ENCODE data around the gene ARHGEF10L. TPM values are rescaled to one million over a fixed set of nuclear protein-coding genes. Genes with fewer than 3 reads are reported as not detected.

Gene ARHGEF10L
- polyA plus RNA-seq, 2 donors, result 39.1 to 64.4 TPM

- Histone ChIP-seq H3K4me3 (ENCODE audit: low read depth in 1 of 2, low read length in 2 of 2) (no peak overlapping the region), H3K36me3 (ENCODE audit: control insufficient read depth in 2 of 2, insufficient read depth in 2 of 2, low read length in 1 of 2) (peaks cover 0 to 8% of the 10 kb centered on the region in 2 donors), H3K27ac (ENCODE audit: low read depth in 2 of 2, low read length in 1 of 2) (peak overlapping the region in 1 of 2 donors; percentile 18), H3K4me1 (ENCODE audit: control insufficient read depth in 2 of 2, insufficient read depth in 2 of 2, low read length in 1 of 2) (peaks cover 8 to 32% of the 10 kb centered on the region in 2 donors), H3K9me3 (ENCODE audit: control insufficient read depth in 2 of 2, insufficient read depth in 1 of 2, low read depth in 1 of 2, low read length in 1 of 2) (no peaks in the 10 kb centered on the region), H3K27me3 (ENCODE audit: control insufficient read depth in 1 of 2, insufficient read depth in 2 of 2, low read length in 2 of 2) (no peaks in the 10 kb centered on the region)
- 49 to 51% methylated on average over 6 to 10 of the region's 10 CpGs for WGBS, 2 donors
Measured at GRCh38 chr1:17573518-17574041, 34.1 kb downstream of the ARHGEF10L start.

- no peaks in the 10 kb centered on the region for H3K27me3 ChIP-seq (ENCODE audit: control insufficient read depth in 1 of 2, insufficient read depth in 2 of 2, low read length in 2 of 2)
- H3K9me3 ChIP-seq (ENCODE audit: control insufficient read depth in 2 of 2, insufficient read depth in 1 of 2, low read depth in 1 of 2, low read length in 1 of 2), result no peaks in the 10 kb centered on the region
- peak overlapping the region; percentile 41 to 75 for H3K27ac ChIP-seq (ENCODE audit: low read depth in 2 of 2, low read length in 1 of 2)
- WGBS, 2 donors, result 52 to 53% methylated on average over 11 of the region's 11 CpGs
- peaks cover 8 to 26% of the 10 kb centered on the region in 2 donors for H3K4me1 ChIP-seq (ENCODE audit: control insufficient read depth in 2 of 2, insufficient read depth in 2 of 2, low read length in 1 of 2)
- no peak overlapping the region for H3K4me3 ChIP-seq (ENCODE audit: low read depth in 1 of 2, low read length in 2 of 2)
- H3K36me3 ChIP-seq (ENCODE audit: control insufficient read depth in 2 of 2, insufficient read depth in 2 of 2, low read length in 1 of 2), result peaks cover 0 to 8% of the 10 kb centered on the region in 2 donors
Measured at GRCh38 chr1:17574516-17574915, 35.0 kb downstream of the ARHGEF10L start.

- H3K4me1 ChIP-seq (ENCODE audit: control insufficient read depth in 2 of 2, insufficient read depth in 2 of 2, low read length in 1 of 2), result peaks cover 8 to 25% of the 10 kb centered on the region in 2 donors
- H3K27me3 ChIP-seq (ENCODE audit: control insufficient read depth in 1 of 2, insufficient read depth in 2 of 2, low read length in 2 of 2), result no peaks in the 10 kb centered on the region
- H3K36me3 ChIP-seq (ENCODE audit: control insufficient read depth in 2 of 2, insufficient read depth in 2 of 2, low read length in 1 of 2), result peaks cover 0 to 11% of the 10 kb centered on the region in 2 donors
- H3K27ac ChIP-seq (ENCODE audit: low read depth in 2 of 2, low read length in 1 of 2), result peak overlapping the region; percentile 41 to 75
- 61 to 73% methylated on average over 15 of the region's 15 CpGs for WGBS, 2 donors
- no peak overlapping the region for H3K4me3 ChIP-seq (ENCODE audit: low read depth in 1 of 2, low read length in 2 of 2)
- no peaks in the 10 kb centered on the region for H3K9me3 ChIP-seq (ENCODE audit: control insufficient read depth in 2 of 2, insufficient read depth in 1 of 2, low read depth in 1 of 2, low read length in 1 of 2)
Measured at GRCh38 chr1:17575797-17576518, 36.5 kb downstream of the ARHGEF10L start.

GRCh38 chr1:17576519-17576853, 37.0 kb downstream of the ARHGEF10L start:
- WGBS, 2 donors, result 89 to 90% methylated on average over 6 of the region's 6 CpGs
- no peaks in the 10 kb centered on the region for H3K9me3 ChIP-seq (ENCODE audit: control insufficient read depth in 2 of 2, insufficient read depth in 1 of 2, low read depth in 1 of 2, low read length in 1 of 2)
- H3K27ac ChIP-seq (ENCODE audit: low read depth in 2 of 2, low read length in 1 of 2), result peak overlapping the region in 1 of 2 donors; percentile 15
- peaks cover 0 to 11% of the 10 kb centered on the region in 2 donors for H3K36me3 ChIP-seq (ENCODE audit: control insufficient read depth in 2 of 2, insufficient read depth in 2 of 2, low read length in 1 of 2)
- H3K4me3 ChIP-seq (ENCODE audit: low read depth in 1 of 2, low read length in 2 of 2), result no peak overlapping the region
- H3K27me3 ChIP-seq (ENCODE audit: control insufficient read depth in 1 of 2, insufficient read depth in 2 of 2, low read length in 2 of 2), result no peaks in the 10 kb centered on the region
- peaks cover 5 to 22% of the 10 kb centered on the region in 2 donors for H3K4me1 ChIP-seq (ENCODE audit: control insufficient read depth in 2 of 2, insufficient read depth in 2 of 2, low read length in 1 of 2)

- Histone ChIP-seq H3K27me3 (ENCODE audit: control insufficient read depth in 1 of 2, insufficient read depth in 2 of 2, low read length in 2 of 2) (no peaks in the 10 kb centered on the region), H3K36me3 (ENCODE audit: control insufficient read depth in 2 of 2, insufficient read depth in 2 of 2, low read length in 1 of 2) (peaks cover 0 to 11% of the 10 kb centered on the region in 2 donors), H3K4me1 (ENCODE audit: control insufficient read depth in 2 of 2, insufficient read depth in 2 of 2, low read length in 1 of 2) (peaks cover 13 to 16% of the 10 kb centered on the region in 2 donors), H3K9me3 (ENCODE audit: control insufficient read depth in 2 of 2, insufficient read depth in 1 of 2, low read depth in 1 of 2, low read length in 1 of 2) (no peaks in the 10 kb centered on the region), H3K4me3 (ENCODE audit: low read depth in 1 of 2, low read length in 2 of 2) (no peak overlapping the region), H3K27ac (ENCODE audit: low read depth in 2 of 2, low read length in 1 of 2) (no peak overlapping the region)
- WGBS, 2 donors, result 82 to 92% methylated on average over 1 of the region's 1 CpG
Measured at GRCh38 chr1:17577907-17578297, 38.4 kb downstream of the ARHGEF10L start.

GRCh38 chr1:17579951-17580939, 40.7 kb downstream of the ARHGEF10L start:
- Histone ChIP-seq H3K36me3 (ENCODE audit: control insufficient read depth in 2 of 2, insufficient read depth in 2 of 2, low read length in 1 of 2) (peaks cover 0 to 12% of the 10 kb centered on the region in 2 donors), H3K27ac (ENCODE audit: low read depth in 2 of 2, low read length in 1 of 2) (peak overlapping the region in 1 of 2 donors; percentile 3), H3K4me3 (ENCODE audit: low read depth in 1 of 2, low read length in 2 of 2) (no peak overlapping the region), H3K27me3 (ENCODE audit: control insufficient read depth in 1 of 2, insufficient read depth in 2 of 2, low read length in 2 of 2) (no peaks in the 10 kb centered on the region), H3K9me3 (ENCODE audit: control insufficient read depth in 2 of 2, insufficient read depth in 1 of 2, low read depth in 1 of 2, low read length in 1 of 2) (no peaks in the 10 kb centered on the region), H3K4me1 (ENCODE audit: control insufficient read depth in 2 of 2, insufficient read depth in 2 of 2, low read length in 1 of 2) (peaks cover 5 to 8% of the 10 kb centered on the region in 2 donors)
- WGBS, 2 donors, result 68 to 78% methylated on average over 16 of the region's 16 CpGs

- Histone ChIP-seq H3K27ac (ENCODE audit: low read depth in 2 of 2, low read length in 1 of 2) (peak overlapping the region in 1 of 2 donors; percentile 47), H3K4me1 (ENCODE audit: control insufficient read depth in 2 of 2, insufficient read depth in 2 of 2, low read length in 1 of 2) (peaks cover 5 to 8% of the 10 kb centered on the region in 2 donors), H3K4me3 (ENCODE audit: low read depth in 1 of 2, low read length in 2 of 2) (no peak overlapping the region), H3K36me3 (ENCODE audit: control insufficient read depth in 2 of 2, insufficient read depth in 2 of 2, low read length in 1 of 2) (peaks cover 0 to 9% of the 10 kb centered on the region in 2 donors), H3K27me3 (ENCODE audit: control insufficient read depth in 1 of 2, insufficient read depth in 2 of 2, low read length in 2 of 2) (no peaks in the 10 kb centered on the region), H3K9me3 (ENCODE audit: control insufficient read depth in 2 of 2, insufficient read depth in 1 of 2, low read depth in 1 of 2, low read length in 1 of 2) (no peaks in the 10 kb centered on the region)
- 48 to 56% methylated on average over 10 of the region's 10 CpGs for WGBS, 2 donors
Measured at GRCh38 chr1:17581389-17582123, 42.1 kb downstream of the ARHGEF10L start.

GRCh38 chr1:17582124-17582774, 42.8 kb downstream of the ARHGEF10L start:
- 33 to 41% methylated on average over 11 of the region's 11 CpGs for WGBS, 2 donors
- H3K36me3 ChIP-seq (ENCODE audit: control insufficient read depth in 2 of 2, insufficient read depth in 2 of 2, low read length in 1 of 2), result peaks cover 0 to 6% of the 10 kb centered on the region in 2 donors
- H3K9me3 ChIP-seq (ENCODE audit: control insufficient read depth in 2 of 2, insufficient read depth in 1 of 2, low read depth in 1 of 2, low read length in 1 of 2), result no peaks in the 10 kb centered on the region
- no peak overlapping the region for H3K4me3 ChIP-seq (ENCODE audit: low read depth in 1 of 2, low read length in 2 of 2)
- H3K27ac ChIP-seq (ENCODE audit: low read depth in 2 of 2, low read length in 1 of 2), result peak overlapping the region; percentile 4 to 79
- H3K4me1 ChIP-seq (ENCODE audit: control insufficient read depth in 2 of 2, insufficient read depth in 2 of 2, low read length in 1 of 2), result peaks cover 5 to 8% of the 10 kb centered on the region in 2 donors
- no peaks in the 10 kb centered on the region for H3K27me3 ChIP-seq (ENCODE audit: control insufficient read depth in 1 of 2, insufficient read depth in 2 of 2, low read length in 2 of 2)

All from esophagus (tissue), 2 donors.